Colonic mucosa (tissue), 4 donors: Measurements from ENCODE around the gene NEK7. TPM values are rescaled to one million over a fixed set of nuclear protein-coding genes. Genes with fewer than 3 reads are reported as not detected.

ENCODE experiments used
- DNase-seq: peaks from one replicate; pipeline ENCODE4 v3.0.0-alpha.2; 2020
- H3K27ac ChIP-seq: fragments of 200-600 bp; one replicate; pipeline ENCODE4 v1.8.0; 2021
- H3K27me3 ChIP-seq: fragments of 200-600 bp; one replicate; pipeline ENCODE4 v1.8.0; 2021
- H3K36me3 ChIP-seq: fragments of 200-600 bp; one replicate; pipeline ENCODE4 v1.8.0; 2021
- H3K4me1 ChIP-seq: fragments of 200-600 bp; one replicate; pipeline ENCODE4 v1.8.0; 2021; ENCODE audit warnings: mild to moderate bottlenecking
- H3K4me3 ChIP-seq: fragments of 200-600 bp; one replicate; pipeline ENCODE4 v1.8.0; 2021
- H3K9ac ChIP-seq, 2 donors: one replicate each; pipeline ENCODE4 v1.7.0; 2013; ENCODE audit warnings: control low read depth in 2 of 2, low read depth in 2 of 2, low read length in 2 of 2
- H3K9me3 ChIP-seq: fragments of 200-600 bp; one replicate; pipeline ENCODE4 v1.8.0; 2021
- intact Hi-C: fragments of 100-400 bp; cut with DNase I; formaldehyde crosslinking; loops from one replicate; pipeline ENCODE4 v1.14.1; 2022
- total RNA-seq, 2 donors: library from RNA; stranded (reverse); fragmentation: NEBNext Ultra II Directional in 1 of 2; extraction: Animal tissue kit (Norgen Biotek cat#: 25700) in 1 of 2; gene quantifications; one replicate each; pipeline ENCODE4 v1.2.1, GENCODE V29; 2021
- TF ChIP-seq, protein P1 (sequence below): fragments of 200-600 bp; IDR thresholded peaks from one replicate; pipeline ENCODE4 v1.8.0; 2022; ENCODE audit warnings: antibody characterized with exemption, mild to moderate bottlenecking
- donor health status: healthy.
- donor health status: DM: no; HTN: no; CAD: no.
- donor health status: DM: no; HTN: no; CAD: no.

NEK7 gene
- total RNA-seq, 2 donors from 2014 or later: 45.4 to 64.7 TPM

DNA sequence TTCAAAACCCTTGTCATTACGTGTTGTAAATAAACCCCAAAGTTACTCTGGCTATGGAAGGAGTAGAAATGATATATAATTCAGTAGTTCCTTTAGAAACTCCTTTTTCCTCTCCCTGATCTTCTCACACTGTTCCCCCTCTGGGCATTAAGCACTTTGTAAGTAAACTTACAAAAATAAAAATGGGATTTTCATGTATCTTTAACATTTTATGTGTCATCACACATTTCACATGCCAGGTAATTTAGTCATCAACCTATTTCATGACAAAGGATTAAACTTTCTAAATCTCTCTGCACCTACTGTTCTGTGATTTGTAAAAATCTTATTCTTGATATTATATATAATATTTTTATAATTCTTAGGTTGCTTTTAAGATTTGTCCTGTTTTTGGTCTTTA lies 176.9 kb downstream of the NEK7 start:
- Histone ChIP-seq H3K4me3 (no peak overlapping the region), H3K4me1 (no peaks in the 10 kb centered on the region), H3K36me3 (no peaks in the 10 kb centered on the region), H3K9ac (no peak overlapping the region), H3K27ac (no peak overlapping the region), H3K27me3 (no peaks in the 10 kb centered on the region), H3K9me3 (no peaks in the 10 kb centered on the region)
- DNase-seq: no peak
- intact Hi-C loops: no loop called here
- TF ChIP-seq, protein P1, sequence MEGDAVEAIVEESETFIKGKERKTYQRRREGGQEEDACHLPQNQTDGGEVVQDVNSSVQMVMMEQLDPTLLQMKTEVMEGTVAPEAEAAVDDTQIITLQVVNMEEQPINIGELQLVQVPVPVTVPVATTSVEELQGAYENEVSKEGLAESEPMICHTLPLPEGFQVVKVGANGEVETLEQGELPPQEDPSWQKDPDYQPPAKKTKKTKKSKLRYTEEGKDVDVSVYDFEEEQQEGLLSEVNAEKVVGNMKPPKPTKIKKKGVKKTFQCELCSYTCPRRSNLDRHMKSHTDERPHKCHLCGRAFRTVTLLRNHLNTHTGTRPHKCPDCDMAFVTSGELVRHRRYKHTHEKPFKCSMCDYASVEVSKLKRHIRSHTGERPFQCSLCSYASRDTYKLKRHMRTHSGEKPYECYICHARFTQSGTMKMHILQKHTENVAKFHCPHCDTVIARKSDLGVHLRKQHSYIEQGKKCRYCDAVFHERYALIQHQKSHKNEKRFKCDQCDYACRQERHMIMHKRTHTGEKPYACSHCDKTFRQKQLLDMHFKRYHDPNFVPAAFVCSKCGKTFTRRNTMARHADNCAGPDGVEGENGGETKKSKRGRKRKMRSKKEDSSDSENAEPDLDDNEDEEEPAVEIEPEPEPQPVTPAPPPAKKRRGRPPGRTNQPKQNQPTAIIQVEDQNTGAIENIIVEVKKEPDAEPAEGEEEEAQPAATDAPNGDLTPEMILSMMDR: no peak

GRCh38 chr1:198335663-198336062 lies 178.9 kb downstream of the NEK7 start:
- no peaks in the 10 kb centered on the region for H3K36me3 ChIP-seq
- H3K4me3 ChIP-seq: no peak overlapping the region
- no peak overlapping the region for H3K9ac ChIP-seq

GRCh38 chr1:198337886-198338285 lies 181.1 kb downstream of the NEK7 start:
- no peaks in the 10 kb centered on the region for H3K9me3 ChIP-seq
- H3K4me1 ChIP-seq: no peaks in the 10 kb centered on the region
- intact Hi-C loops: no loop called here
- no peaks in the 10 kb centered on the region for H3K36me3 ChIP-seq
- H3K9ac ChIP-seq: no peak overlapping the region
- H3K27ac ChIP-seq: no peak overlapping the region
- H3K27me3 ChIP-seq: no peaks in the 10 kb centered on the region
- DNase-seq: no peak
- H3K4me3 ChIP-seq: no peak overlapping the region
- TF ChIP-seq, protein P1: no peak

More at GRCh38 chr1:198335663-198336062, 178.9 kb downstream of the NEK7 start:
- Histone ChIP-seq H3K27me3 (no peaks in the 10 kb centered on the region), H3K4me1 (no peaks in the 10 kb centered on the region), H3K9me3 (no peaks in the 10 kb centered on the region), H3K27ac (no peak overlapping the region)
- TF ChIP-seq, protein P1: no peak
- no peak for DNase-seq
- intact Hi-C loops: no loop called here

GRCh38 chr1:198340139-198340538 lies 183.3 kb downstream of the NEK7 start:
- intact Hi-C loops: no loop called here
- Histone ChIP-seq H3K4me3 (no peak overlapping the region), H3K4me1 (no peaks in the 10 kb centered on the region), H3K27me3 (no peaks in the 10 kb centered on the region), H3K27ac (no peak overlapping the region), H3K9ac (no peak overlapping the region), H3K9me3 (no peaks in the 10 kb centered on the region), H3K36me3 (no peaks in the 10 kb centered on the region)
- no peak for DNase-seq
- TF ChIP-seq, protein P1: no peak

DNA sequence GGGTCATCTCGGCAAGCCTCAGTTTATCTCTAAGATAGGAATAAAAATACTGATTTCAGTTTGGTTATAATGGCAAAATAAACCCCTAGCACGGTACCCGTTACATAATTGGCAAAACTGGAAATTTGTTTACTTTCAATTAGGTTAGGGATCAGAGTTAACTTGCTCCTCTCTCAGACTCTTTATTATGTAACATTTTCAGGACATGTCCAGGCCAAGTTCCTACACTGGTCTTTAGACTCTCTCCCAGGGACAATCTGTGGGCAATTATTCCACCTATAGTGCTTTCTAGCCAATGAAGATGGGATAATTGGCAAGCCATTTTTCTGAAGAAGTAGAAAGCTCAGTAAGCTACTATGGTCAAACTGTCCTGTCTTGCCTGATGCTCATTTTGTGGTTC lies 189.4 kb downstream of the NEK7 start:
- Histone ChIP-seq H3K36me3 (no peaks in the 10 kb centered on the region), H3K27ac (no peak overlapping the region), H3K4me1 (no peaks in the 10 kb centered on the region), H3K9me3 (no peaks in the 10 kb centered on the region), H3K27me3 (no peaks in the 10 kb centered on the region), H3K4me3 (no peak overlapping the region), H3K9ac (no peak overlapping the region)
- no peak for DNase-seq
- TF ChIP-seq, protein P1: no peak
- intact Hi-C loops: no loop called here

DNA sequence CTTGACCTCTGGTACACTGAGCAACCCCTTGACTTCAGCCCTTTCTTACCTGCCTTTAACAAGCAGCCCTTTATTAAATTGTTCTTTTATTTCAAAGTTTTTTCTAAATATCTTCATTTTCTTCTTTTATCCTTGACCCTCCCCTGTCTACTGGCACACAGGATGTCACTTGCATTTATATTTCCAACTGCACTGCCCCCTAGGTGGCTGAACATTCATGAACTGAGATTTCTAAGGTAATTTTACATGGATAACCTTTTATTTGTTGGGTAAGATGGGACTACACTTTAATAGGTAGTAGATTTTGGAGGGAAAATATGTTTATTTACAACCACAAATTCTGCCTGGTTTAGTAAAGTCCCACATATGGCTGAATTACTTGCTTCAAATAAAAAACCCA lies 193.7 kb downstream of the NEK7 start:
- intact Hi-C loops: no loop called here
- no peak overlapping the region for H3K4me3 ChIP-seq
- H3K9ac ChIP-seq: no peak overlapping the region
- H3K27me3 ChIP-seq: no peaks in the 10 kb centered on the region
- H3K27ac ChIP-seq: no peak overlapping the region
- no peaks in the 10 kb centered on the region for H3K9me3 ChIP-seq
- DNase-seq: no peak
- H3K36me3 ChIP-seq: no peaks in the 10 kb centered on the region
- TF ChIP-seq, protein P1: no peak
- no peaks in the 10 kb centered on the region for H3K4me1 ChIP-seq
